HG02970 (cell line): ENCODE data around the gene PTPRK.

Experiments used
- ATAC-seq: cut with Tn5 transposase; IDR thresholded peaks from one replicate; pipeline ENCODE4 v1.9.1; 2021; ENCODE audit warnings: mild to moderate bottlenecking, moderate library complexity, moderate number of reproducible peaks; ENCODE audit not compliant: unreplicated experiment, low FRiP score

PTPRK gene

DNA sequence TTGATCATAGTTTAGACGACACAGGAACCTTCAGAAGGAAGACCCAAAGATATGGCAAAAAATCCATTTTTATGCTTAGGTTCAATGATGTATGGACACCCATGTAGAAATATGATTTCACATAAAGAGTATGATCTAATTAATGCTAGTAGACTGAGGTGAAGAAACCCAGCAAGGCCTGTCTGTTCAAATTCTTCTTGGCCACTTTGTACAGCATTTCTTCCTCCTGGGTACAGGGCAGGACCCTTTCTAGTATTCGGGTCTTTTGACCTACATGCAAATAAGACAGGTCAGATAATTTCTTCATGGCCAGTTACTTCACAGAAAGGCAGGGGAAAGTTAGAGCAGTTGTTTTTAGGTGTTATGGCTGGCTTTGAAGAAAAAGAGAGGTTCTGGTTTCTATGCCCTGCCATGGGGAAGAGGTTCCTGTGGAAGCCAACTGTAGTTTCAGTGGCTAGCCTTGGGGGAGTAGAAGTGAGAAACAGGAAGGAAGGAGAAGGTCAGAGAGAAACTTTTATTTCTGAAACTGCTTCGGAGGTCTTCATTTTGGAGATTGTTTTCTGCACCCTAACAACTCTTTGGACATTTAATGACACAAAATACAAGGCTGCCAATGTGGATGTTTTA lies 208.3 kb downstream of the PTPRK start:
- no peak for ATAC-seq

DNA sequence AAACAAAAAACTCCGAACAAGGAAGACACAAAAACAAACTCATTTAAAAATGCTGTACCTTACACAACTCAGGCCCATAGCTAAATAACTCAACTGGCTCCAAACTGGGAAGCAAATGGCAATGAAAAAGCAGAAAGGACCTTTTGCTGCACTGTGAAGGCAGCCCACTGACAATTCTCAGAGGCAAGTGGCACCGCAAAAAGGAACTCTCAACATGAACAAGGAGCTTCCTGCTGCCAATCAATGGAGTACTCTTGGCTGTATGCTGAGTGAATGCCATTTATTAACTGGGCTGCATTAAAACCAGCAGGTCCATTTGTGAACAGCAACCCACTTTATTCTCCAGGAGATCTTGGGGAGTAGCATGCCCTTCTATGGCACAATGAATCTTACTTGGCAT lies 209.9 kb downstream of the PTPRK start:
- no peak for ATAC-seq

- ATAC-seq = no peak
Measured at GRCh38 chr6:128307671-128308070, 212.7 kb downstream of the PTPRK start.

DNA sequence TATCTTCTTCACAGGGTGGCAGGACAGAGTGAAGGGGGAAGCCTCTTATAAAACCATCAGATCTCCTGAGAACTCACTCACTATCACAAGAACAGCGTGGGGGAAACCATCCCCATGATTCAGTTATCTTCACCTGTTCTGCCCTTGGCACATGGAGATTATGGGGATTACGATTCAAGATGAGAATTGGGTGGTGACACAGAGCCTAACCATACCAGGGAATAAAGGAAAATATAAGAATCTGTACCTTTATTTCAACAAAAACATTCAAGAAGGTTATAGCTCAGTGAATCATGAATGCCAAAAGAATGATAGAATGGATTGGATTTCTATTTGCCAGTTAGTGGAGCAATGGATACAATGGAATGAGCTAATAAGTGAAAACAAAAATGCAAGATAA lies 214.4 kb downstream of the PTPRK start:
- ATAC-seq = no peak

DNA sequence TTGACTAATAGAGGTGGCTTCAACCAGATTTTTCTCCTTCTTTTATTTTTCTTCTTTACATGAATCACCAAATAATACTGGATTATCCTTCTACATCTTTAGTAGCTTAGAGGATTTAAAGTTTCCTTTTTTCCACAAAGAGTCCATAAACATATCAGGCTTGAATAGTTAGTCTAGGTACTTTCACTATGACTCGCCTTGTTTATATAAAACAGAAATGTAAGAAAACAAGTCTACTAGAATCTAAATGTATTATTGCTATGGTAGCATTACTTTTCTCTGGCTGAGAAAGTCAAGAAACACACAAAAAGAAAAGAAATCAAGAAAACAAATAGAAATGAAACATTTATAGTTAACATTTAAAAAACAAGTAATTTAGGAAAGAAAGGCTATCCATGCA lies 215.2 kb downstream of the PTPRK start:
- no peak for ATAC-seq

DNA sequence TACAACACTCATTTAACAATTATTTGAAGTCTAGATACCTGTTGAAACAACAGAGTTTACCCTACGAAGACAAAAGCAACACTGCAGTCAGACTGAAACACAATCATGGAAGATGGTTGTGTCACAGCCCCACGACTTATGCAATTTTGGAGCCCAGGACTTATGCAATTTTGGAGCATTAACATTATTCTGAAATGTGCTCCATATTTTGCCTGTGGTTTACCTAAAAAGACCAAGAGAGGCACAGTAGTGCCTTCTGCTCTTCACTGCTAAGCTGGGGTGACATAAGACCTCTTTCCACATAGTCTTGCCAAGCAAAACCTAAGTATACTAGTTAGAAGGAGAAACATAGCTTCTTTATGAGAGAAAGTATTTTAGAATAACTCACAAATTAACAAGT lies 216.5 kb downstream of the PTPRK start:
- no peak for ATAC-seq

DNA sequence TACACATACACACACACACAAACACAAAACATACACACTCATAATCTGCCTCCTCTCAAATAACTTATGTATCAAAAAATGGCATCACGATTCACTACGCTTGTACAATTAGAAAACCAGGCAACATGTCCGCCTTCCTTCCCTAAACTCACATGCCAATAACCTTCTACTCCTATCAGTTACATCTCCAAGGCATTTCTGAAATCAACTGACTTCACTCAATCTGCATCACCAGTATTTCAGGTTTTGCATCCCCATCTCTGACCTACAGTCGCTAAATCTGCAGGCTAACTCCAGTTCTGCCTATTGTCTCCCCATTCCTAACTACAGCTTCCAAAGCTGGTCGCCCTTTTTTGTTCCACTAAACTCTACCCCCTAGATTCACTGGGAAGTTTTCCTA lies 217.5 kb downstream of the PTPRK start:
- ATAC-seq = no peak

GRCh38 chr6:128295670-128296069 lies 224.7 kb downstream of the PTPRK start:
- ATAC-seq = no peak

DNA sequence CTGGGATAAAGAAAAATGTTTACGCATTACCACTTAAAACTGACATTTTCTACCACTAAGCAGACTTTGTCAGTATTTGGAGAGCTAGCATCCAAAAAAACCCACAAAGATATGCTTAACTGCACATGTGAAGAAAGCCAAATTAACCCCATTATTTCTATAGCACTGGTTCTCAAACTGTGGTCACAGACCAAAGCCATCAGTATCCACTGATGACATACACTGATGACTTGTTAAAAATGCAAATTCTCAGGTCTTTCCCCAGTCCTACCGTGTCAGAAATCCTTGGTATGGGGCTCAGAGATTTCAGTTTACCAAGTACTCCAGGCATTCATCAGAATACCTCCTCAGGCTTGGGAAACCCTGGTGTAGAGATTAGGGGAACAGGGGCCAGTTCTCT lies 230.2 kb downstream of the PTPRK start:
- no peak for ATAC-seq

- ATAC-seq = no peak
Measured at GRCh38 chr6:128284128-128284527, 236.3 kb downstream of the PTPRK start.

GRCh38 chr6:128282961-128283360 lies 237.4 kb downstream of the PTPRK start:
- no peak for ATAC-seq

DNA sequence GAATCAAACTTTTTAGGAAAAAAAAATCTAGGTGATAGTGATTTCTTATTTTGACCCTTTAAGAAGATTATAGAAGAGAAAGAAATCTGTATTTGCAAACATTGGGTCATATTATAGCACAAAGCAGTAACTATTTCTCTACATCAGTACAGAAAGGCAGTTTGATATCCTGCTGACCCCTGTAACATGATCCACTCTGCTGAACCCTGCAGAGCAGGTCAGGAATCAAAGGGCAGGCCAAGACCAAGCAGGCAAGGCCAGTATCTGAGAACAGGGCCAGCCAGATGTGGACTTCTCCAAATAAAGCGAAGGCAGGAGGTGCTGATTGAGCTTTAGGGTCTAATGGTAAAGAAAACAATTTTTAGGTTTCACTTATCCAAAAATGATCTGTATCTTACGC lies 239.4 kb downstream of the PTPRK start:
- no peak for ATAC-seq

DNA sequence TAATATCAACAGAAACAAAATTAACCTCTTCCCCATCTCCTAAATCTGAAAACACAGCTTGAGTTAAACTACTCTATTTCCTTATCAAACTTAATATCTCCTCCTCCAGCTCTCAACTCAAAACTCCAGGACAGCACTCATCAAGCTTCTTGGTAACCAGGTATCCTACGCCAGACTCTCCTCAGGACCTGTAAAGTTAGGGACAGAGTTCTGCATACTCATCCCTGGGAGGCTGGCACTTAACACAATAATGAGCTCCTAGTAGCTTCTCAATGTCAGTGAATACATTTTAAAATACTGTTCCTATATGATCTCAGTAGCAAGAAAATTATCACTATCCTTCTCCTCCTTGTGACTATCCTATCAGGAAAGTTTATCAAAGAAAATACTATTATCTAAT lies 240.3 kb downstream of the PTPRK start:
- ATAC-seq = no peak

GRCh38 chr6:128278836-128279235 lies 241.6 kb downstream of the PTPRK start:
- ATAC-seq = no peak

GRCh38 chr6:128277379-128277778 lies 243.0 kb downstream of the PTPRK start:
- no peak for ATAC-seq

DNA sequence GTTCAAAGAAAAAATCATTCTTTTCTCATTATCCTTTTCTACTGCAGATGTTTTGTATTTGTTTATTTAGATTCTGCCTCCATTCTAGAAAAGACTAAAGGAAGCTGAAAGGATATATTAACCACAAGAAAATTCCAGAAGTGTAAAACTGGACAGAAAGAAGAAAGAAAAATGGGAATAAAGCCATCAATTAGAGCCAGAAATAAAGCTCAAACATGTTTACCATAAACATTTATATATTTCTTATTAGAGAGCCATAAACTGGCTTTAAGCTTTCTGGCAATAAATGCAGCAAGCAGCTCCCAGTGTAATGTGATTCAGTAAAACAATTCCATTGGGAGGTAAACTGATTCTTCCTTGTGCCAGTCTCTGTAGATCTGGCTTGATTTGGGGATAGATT lies 244.1 kb downstream of the PTPRK start:
- ATAC-seq = no peak

GRCh38 chr6:128275681-128276080 lies 244.7 kb downstream of the PTPRK start:
- no peak for ATAC-seq

- no peak for ATAC-seq
Measured at GRCh38 chr6:128275030-128275429, 245.4 kb downstream of the PTPRK start.

- ATAC-seq = no peak
Measured at GRCh38 chr6:128271527-128271926, 248.9 kb downstream of the PTPRK start.

DNA sequence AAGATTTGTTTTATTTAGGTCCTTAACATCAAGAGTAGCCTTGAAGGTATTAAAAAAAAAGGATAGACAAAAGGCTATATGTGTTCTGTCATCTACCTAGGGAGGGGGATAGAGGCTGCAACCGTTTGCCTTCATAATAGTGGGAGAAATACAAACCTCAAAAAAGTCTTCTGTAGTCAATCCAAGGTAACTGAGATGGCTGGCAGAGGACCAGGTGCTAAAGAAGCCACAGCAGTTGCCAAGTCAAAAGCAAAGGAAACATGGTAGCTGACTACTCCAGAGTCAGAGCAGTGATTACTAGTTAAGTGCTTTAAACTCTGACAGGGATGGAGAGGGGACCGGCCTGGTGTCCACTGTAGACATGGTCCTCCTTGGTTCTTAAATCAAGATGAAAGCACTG lies 249.4 kb downstream of the PTPRK start:
- no peak for ATAC-seq

GRCh38 chr6:128266946-128267345 lies 253.5 kb downstream of the PTPRK start:
- no peak for ATAC-seq

- ATAC-seq = no peak
Measured at GRCh38 chr6:128265706-128266105, 254.7 kb downstream of the PTPRK start.
